Activated gamma-delta T cell (primary cell): ENCODE data around the gene FAM210B.
"Not testable (repeated sequence)": the region's sequence is repeated elsewhere in the genome, so short reads cannot be mapped to it uniquely, and the experiment has no call there.

Source experiments
- DNase-seq: peaks from one replicate; lab custom pipeline; 2025; lab: John Stamatoyannopoulos, UW
- total RNA-seq, 2 donors: gene quantifications; one replicate each; lab custom pipeline; 2026; lab: John Stamatoyannopoulos, UW

Gene FAM210B
- total RNA-seq, result 28.2 to 34.7 reads per million in 2 donors

- peak; percentile 69 for DNase-seq
Measured at GRCh38 chr20:56358600-56359211, at the start of gene FAM210B. Gene FAM210B, plus strand, starts transcription at chr20:56358974. Its CDS starts 32 bp downstream, at chr20:56359006.

- DNase-seq, result no peak
Measured at GRCh38 chr20:56316051-56316450, 42.7 kb upstream of the FAM210B start.

- no peak for DNase-seq
Measured at GRCh38 chr20:56316483-56316882, 42.3 kb upstream of the FAM210B start.

GRCh38 chr20:56322681-56323080, 36.1 kb upstream of the FAM210B start:
- DNase-seq, result no peak

- DNase-seq, result no peak
Measured at GRCh38 chr20:56323206-56323605, 35.6 kb upstream of the FAM210B start.

- DNase-seq, result no peak
Measured at GRCh38 chr20:56323656-56324055, 35.1 kb upstream of the FAM210B start.

- no peak for DNase-seq
Measured at GRCh38 chr20:56324806-56325205, 34.0 kb upstream of the FAM210B start.

- DNase-seq, result no peak
Measured at GRCh38 chr20:56328861-56329260, 29.9 kb upstream of the FAM210B start.

- DNase-seq, result not testable (repeated sequence)
Measured at GRCh38 chr20:56336709-56337108, 22.1 kb upstream of the FAM210B start.

- no peak for DNase-seq
Measured at GRCh38 chr20:56342783-56343182, 16.0 kb upstream of the FAM210B start.

- DNase-seq, result no peak
Measured at GRCh38 chr20:56343861-56344381, 14.9 kb upstream of the FAM210B start.

GRCh38 chr20:56345911-56346310, 12.9 kb upstream of the FAM210B start:
- DNase-seq, result no peak

GRCh38 chr20:56347628-56348304, 11.0 kb upstream of the FAM210B start:
- no peak for DNase-seq

- DNase-seq, result no peak
Measured at GRCh38 chr20:56348305-56348693, 10.5 kb upstream of the FAM210B start.

- no peak for DNase-seq
Measured at GRCh38 chr20:56348746-56349145, 10.0 kb upstream of the FAM210B start.

- DNase-seq, result no peak
Measured at GRCh38 chr20:56350842-56351241, 7.9 kb upstream of the FAM210B start.

- DNase-seq, result no peak
Measured at GRCh38 chr20:56352345-56353055, 6.3 kb upstream of the FAM210B start.

GRCh38 chr20:56353356-56353755, 5.4 kb upstream of the FAM210B start:
- DNase-seq, result no peak

- DNase-seq, result no peak
Measured at GRCh38 chr20:56358070-56358469, 704 bp upstream of the FAM210B start.

GRCh38 chr20:56359212-56360132, 698 bp downstream of the FAM210B start:
- DNase-seq, result no peak

GRCh38 chr20:56360133-56360907, 1.5 kb downstream of the FAM210B start:
- DNase-seq, result no peak
